ENCODE measurements around the gene EPHB1. TPM values are rescaled to one million over a fixed set of nuclear protein-coding genes. Genes with fewer than 3 reads are reported as not detected.

Gene EPHB1
- total and polyA plus RNA-seq, 8 donors = 0.02 to 1.4 (median 0.43) TPM

GRCh38 chr3:135089451-135089850, 294.4 kb downstream of the EPHB1 start:
- no peaks in the 10 kb centered on the region for H3K4me1 ChIP-seq
- WGBS, 2 donors = 61 to 69% methylated on average over 5 of the region's 5 CpGs
- no peak overlapping the region for H3K27ac ChIP-seq
- FAIRE-seq (no peak), DNase-seq (no peak), ATAC-seq (no peak)
- no peaks in the 10 kb centered on the region for H3K9me3 ChIP-seq
- H3K36me3 ChIP-seq = no peaks in the 10 kb centered on the region
- intact Hi-C loops (cut with DNase I) = no loop called here
- no peak overlapping the region for H3K4me3 ChIP-seq
- TF ChIP-seq, protein P1, sequence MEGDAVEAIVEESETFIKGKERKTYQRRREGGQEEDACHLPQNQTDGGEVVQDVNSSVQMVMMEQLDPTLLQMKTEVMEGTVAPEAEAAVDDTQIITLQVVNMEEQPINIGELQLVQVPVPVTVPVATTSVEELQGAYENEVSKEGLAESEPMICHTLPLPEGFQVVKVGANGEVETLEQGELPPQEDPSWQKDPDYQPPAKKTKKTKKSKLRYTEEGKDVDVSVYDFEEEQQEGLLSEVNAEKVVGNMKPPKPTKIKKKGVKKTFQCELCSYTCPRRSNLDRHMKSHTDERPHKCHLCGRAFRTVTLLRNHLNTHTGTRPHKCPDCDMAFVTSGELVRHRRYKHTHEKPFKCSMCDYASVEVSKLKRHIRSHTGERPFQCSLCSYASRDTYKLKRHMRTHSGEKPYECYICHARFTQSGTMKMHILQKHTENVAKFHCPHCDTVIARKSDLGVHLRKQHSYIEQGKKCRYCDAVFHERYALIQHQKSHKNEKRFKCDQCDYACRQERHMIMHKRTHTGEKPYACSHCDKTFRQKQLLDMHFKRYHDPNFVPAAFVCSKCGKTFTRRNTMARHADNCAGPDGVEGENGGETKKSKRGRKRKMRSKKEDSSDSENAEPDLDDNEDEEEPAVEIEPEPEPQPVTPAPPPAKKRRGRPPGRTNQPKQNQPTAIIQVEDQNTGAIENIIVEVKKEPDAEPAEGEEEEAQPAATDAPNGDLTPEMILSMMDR (IDR thresholded peaks at IDR 0.05) = no peak
- H3K27me3 ChIP-seq = no peaks in the 10 kb centered on the region

DNA sequence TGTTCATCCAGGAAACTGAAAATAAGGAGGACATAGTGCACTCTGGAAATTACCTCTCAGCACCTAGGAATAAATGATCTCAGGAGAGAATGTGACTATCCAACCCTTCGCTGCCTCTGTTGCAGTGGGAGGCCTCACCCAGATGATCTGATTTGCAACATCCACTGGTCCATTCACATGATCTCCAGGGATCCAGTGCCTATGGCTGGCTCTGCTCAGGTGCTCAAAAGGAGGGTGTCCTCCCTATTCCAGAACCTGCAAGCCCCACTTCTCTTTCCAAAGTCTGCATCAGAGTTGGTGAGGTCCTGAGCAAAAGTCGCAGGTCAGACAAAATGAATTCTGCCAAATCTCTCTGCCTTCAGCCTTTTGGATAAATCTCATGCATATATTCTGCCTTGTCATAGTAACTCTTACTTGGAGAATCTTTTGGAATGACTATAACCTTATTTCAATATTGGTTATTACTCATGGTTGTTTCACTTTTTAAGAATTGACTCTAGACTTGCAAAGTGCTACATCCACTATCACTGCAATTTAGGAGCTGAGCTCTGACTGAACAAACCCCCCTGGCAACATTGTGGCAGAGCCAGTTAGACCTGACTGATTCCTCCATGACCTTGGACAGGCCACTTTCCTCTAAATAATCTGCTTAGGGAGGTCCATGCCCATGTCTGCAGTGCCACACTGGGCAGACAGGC, 295.1 kb downstream of the EPHB1 start:
- H3K36me3 ChIP-seq = no peaks in the 10 kb centered on the region
- intact Hi-C loops (cut with DNase I) = no loop called here
- no peaks in the 10 kb centered on the region for H3K9me3 ChIP-seq
- TF ChIP-seq, protein P1 (IDR thresholded peaks at IDR 0.05) = no peak
- no peaks in the 10 kb centered on the region for H3K27me3 ChIP-seq
- no peak overlapping the region for H3K4me3 ChIP-seq
- H3K27ac ChIP-seq = no peak overlapping the region
- WGBS, 2 donors = 87 to 94% methylated on average over 2 of the region's 2 CpGs
- H3K4me1 ChIP-seq = no peaks in the 10 kb centered on the region
- no peak for DNase-seq
- FAIRE-seq = no peak
- no peak for ATAC-seq

- FAIRE-seq = no peak
- Histone ChIP-seq H3K27me3 (no peaks in the 10 kb centered on the region), H3K4me3 (no peak overlapping the region), H3K27ac (no peak overlapping the region), H3K36me3 (no peaks in the 10 kb centered on the region), H3K9me3 (no peaks in the 10 kb centered on the region), H3K4me1 (no peaks in the 10 kb centered on the region)
- WGBS, 2 donors = 56 to 68% methylated on average over 5 of the region's 5 CpGs
- intact Hi-C loops (cut with DNase I) = no loop called here
- ATAC-seq = no peak
- no peak for DNase-seq
- TF ChIP-seq, protein P1 (IDR thresholded peaks at IDR 0.05) = no peak
These were observed 296.9 kb downstream of the EPHB1 start for GRCh38 chr3:135091946-135092345.

- Histone ChIP-seq H3K4me1 (no peaks in the 10 kb centered on the region), H3K27ac (no peak overlapping the region), H3K4me3 (no peak overlapping the region), H3K9me3 (no peaks in the 10 kb centered on the region), H3K36me3 (no peaks in the 10 kb centered on the region), H3K27me3 (no peaks in the 10 kb centered on the region)
- TF ChIP-seq, protein P1 (IDR thresholded peaks at IDR 0.05) = no peak
- ATAC-seq (no peak), FAIRE-seq (no peak), DNase-seq (no peak)
- intact Hi-C loops (cut with DNase I) = no loop called here
- WGBS, 2 donors = 84% methylated on average over 4 of the region's 4 CpGs
These were observed 298.1 kb downstream of the EPHB1 start for GRCh38 chr3:135093121-135093520.

DNA sequence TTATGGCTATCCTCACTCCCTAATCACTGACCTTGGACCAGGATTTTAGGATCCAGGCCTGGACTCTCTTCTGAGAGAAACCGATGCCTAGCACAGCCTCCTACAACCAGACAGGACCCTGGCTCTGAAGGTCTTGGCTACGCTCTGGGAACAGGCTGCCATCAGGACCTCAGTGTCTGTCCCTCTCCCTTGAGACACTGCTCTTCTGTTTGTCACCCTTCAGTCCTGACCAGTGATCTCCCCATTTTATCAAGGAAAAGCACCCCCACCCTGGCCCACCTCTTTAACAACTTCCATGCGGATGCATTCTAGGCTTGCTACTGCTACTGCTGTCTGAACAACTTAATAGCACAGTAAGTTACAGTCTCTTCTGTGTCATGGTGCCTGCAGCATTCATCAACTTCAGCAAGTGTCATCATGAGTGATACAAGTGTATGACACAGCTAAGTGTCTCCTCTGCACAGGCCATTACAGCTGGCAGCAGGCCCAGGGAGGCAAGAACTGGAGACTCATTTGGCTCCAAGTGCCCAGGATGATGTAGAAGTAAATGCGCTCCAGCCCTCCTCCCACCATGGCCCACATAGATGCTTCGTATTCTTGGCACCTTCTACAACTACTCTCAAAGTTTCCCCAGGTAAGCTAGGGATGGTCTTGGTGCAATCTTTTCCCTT, 302.4 kb downstream of the EPHB1 start:
- Histone ChIP-seq H3K4me3 (no peak overlapping the region), H3K4me1 (no peaks in the 10 kb centered on the region), H3K27me3 (no peaks in the 10 kb centered on the region), H3K27ac (no peak overlapping the region), H3K9me3 (no peaks in the 10 kb centered on the region), H3K36me3 (no peaks in the 10 kb centered on the region)
- FAIRE-seq (no peak), ATAC-seq (no peak), DNase-seq (no peak)
- WGBS, 2 donors = 79% methylated on average over 5 of the region's 5 CpGs
- intact Hi-C loops (cut with DNase I) = no loop called here
- TF ChIP-seq, protein P1 (IDR thresholded peaks at IDR 0.05) = no peak
